Kidney epithelial cell (primary cell): ENCODE data around the gene NCF2. TPM values are rescaled to one million over a fixed set of nuclear protein-coding genes. Genes with fewer than 3 reads are reported as not detected.
A peak's percentile ranks its signal among the peaks of the same experiment; 100 is the strongest.

Experiments
- DNase-seq: peaks from one replicate; pipeline ENCODE4 v3.0.0-alpha.2; 2010; ENCODE audit warnings: low read depth
- H3K27me3 ChIP-seq: 2 replicates; pipeline ENCODE4 v1.6.0; 2011; ENCODE audit warnings: low read length; ENCODE audit not compliant: control insufficient read depth, insufficient read depth
- H3K36me3 ChIP-seq: 2 replicates; pipeline ENCODE4 v1.5.1; 2011; ENCODE audit warnings: low read length; ENCODE audit not compliant: control insufficient read depth, insufficient read depth
- H3K4me3 ChIP-seq: 2 replicates; pipeline ENCODE4 v1.5.1; 2011; ENCODE audit warnings: low read depth, mild to moderate bottlenecking, control low read depth, low read length
- total RNA-seq: library from RNA; depleted of rRNA; stranded (reverse); fragments of >200 nt; gene quantifications from 2 replicates; pipeline ENCODE4 v1.2.3, GENCODE V29; 2015
- TF ChIP-seq, protein P1 (sequence below): IDR thresholded peaks from 2 replicates; pipeline ENCODE4 v1.5.1; 2011; ENCODE audit warnings: mild to moderate bottlenecking, moderate library complexity, low read length, control low read depth, inconsistent platforms; ENCODE audit not compliant: insufficient read depth, poor library complexity, severe bottlenecking

NCF2 gene
- total RNA-seq, 1 donor from 2014 or later: 62.5 TPM

- Histone ChIP-seq H3K27me3 (no peaks in the 10 kb centered on the region), H3K4me3 (no peak overlapping the region), H3K36me3 (no peaks in the 10 kb centered on the region)
- DNase-seq: no peak
- TF ChIP-seq, protein P1, sequence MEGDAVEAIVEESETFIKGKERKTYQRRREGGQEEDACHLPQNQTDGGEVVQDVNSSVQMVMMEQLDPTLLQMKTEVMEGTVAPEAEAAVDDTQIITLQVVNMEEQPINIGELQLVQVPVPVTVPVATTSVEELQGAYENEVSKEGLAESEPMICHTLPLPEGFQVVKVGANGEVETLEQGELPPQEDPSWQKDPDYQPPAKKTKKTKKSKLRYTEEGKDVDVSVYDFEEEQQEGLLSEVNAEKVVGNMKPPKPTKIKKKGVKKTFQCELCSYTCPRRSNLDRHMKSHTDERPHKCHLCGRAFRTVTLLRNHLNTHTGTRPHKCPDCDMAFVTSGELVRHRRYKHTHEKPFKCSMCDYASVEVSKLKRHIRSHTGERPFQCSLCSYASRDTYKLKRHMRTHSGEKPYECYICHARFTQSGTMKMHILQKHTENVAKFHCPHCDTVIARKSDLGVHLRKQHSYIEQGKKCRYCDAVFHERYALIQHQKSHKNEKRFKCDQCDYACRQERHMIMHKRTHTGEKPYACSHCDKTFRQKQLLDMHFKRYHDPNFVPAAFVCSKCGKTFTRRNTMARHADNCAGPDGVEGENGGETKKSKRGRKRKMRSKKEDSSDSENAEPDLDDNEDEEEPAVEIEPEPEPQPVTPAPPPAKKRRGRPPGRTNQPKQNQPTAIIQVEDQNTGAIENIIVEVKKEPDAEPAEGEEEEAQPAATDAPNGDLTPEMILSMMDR: no peak
Observed at GRCh38 chr1:183607322-183607980, 17.2 kb upstream of the NCF2 start.

DNA sequence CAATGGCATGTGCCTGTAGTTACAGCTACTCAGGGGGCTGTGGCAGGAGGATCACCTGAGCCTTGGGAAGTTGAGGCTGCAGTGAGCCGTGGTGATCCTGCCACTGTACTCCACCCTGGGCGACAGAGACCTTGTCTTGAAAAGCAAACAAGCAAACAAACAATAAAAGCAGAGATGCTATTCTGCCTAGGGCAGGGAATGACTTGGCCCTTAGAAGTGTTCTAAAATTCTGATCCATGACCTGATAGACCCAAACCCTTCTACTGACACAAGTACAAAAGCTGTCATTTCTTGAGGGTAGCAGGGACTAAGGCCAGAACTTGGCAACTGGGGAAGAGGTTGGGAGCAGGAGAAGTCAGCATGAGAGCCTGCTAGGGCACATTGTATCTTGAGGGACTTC, 15.6 kb upstream of the NCF2 start:
- TF ChIP-seq, protein P1: no peak
- no peak overlapping the region for H3K4me3 ChIP-seq
- H3K27me3 ChIP-seq: no peaks in the 10 kb centered on the region
- no peak for DNase-seq
- no peaks in the 10 kb centered on the region for H3K36me3 ChIP-seq

GRCh38 chr1:183604815-183605214, 14.6 kb upstream of the NCF2 start:
- H3K27me3 ChIP-seq: no peaks in the 10 kb centered on the region
- no peak for DNase-seq
- TF ChIP-seq, protein P1: no peak
- H3K36me3 ChIP-seq: no peaks in the 10 kb centered on the region
- H3K4me3 ChIP-seq: no peak overlapping the region

DNA sequence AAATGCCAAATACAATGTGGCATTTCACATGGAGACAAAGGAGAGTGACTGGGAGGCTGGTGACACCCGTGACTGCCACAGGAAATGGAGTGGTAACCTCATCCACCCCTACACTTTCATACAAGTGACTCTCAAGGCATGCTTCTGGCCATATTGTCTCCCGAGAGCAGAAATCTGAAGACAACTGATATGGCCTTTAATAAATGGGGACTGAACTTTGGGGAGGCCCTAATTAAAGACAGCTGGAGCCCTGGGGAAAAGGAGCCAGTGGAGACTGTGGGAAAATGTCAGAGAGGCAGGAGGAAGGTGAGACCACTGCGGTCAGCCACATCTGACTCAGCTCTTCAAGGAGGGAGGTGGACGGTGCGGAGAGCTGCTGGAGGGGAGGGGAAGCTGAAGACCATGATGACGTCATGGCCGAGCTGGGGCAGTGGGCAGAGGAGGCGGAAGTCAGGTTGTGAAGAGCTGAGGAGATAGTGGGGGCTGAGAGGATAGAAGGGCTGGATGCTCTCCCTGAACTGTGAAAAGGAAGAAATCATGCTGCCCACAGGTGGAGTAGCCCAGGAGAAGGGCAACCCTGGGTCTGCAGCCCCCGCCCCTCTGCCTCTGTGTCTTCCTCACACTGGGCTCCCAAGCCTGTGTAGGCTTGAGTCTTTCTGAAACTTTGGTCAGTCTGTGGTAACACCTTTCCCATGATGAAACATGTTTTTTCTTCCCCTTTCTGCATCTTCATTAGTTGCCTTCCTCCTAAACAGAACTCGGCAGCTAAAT, 14.0 kb upstream of the NCF2 start:
- TF ChIP-seq, protein P1: no peak
- DNase-seq: peak; percentile 72
- no peak overlapping the region for H3K4me3 ChIP-seq
- H3K27me3 ChIP-seq: no peaks in the 10 kb centered on the region
- no peaks in the 10 kb centered on the region for H3K36me3 ChIP-seq

- no peak for DNase-seq
- Histone ChIP-seq H3K4me3 (no peak overlapping the region), H3K36me3 (no peaks in the 10 kb centered on the region), H3K27me3 (no peaks in the 10 kb centered on the region)
- TF ChIP-seq, protein P1: no peak
Observed at GRCh38 chr1:183602510-183602909, 12.3 kb upstream of the NCF2 start.

DNA sequence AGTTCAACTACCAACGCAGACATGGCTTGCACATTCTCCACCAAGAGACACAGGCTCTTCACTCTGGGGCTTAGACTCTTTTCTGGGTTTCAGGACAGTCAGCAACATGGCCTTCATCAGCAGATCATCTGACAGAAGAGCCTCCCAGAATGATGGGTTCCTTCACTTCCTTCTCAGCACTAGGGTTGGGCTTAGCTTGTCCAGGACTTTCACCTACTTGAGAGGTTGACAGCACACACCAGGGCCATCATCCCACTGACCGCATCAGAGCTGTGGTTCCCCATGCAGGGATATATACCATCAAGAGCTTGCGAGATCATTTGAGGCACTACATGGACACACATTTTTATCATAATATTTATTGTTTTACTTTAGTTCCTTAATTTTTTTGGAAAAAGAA, 10.4 kb upstream of the NCF2 start:
- Histone ChIP-seq H3K4me3 (no peak overlapping the region), H3K27me3 (no peaks in the 10 kb centered on the region), H3K36me3 (no peaks in the 10 kb centered on the region)
- TF ChIP-seq, protein P1: no peak
- no peak for DNase-seq
